HG03558 (cell line): ENCODE results near the gene ZNF836.

ENCODE experiments used
- ATAC-seq: cut with Tn5 transposase; IDR thresholded peaks from one replicate; pipeline ENCODE4 v1.9.1; 2021; ENCODE audit warnings: moderate number of reproducible peaks; ENCODE audit not compliant: unreplicated experiment; ENCODE audit errors: extremely low read depth

ZNF836 gene

DNA sequence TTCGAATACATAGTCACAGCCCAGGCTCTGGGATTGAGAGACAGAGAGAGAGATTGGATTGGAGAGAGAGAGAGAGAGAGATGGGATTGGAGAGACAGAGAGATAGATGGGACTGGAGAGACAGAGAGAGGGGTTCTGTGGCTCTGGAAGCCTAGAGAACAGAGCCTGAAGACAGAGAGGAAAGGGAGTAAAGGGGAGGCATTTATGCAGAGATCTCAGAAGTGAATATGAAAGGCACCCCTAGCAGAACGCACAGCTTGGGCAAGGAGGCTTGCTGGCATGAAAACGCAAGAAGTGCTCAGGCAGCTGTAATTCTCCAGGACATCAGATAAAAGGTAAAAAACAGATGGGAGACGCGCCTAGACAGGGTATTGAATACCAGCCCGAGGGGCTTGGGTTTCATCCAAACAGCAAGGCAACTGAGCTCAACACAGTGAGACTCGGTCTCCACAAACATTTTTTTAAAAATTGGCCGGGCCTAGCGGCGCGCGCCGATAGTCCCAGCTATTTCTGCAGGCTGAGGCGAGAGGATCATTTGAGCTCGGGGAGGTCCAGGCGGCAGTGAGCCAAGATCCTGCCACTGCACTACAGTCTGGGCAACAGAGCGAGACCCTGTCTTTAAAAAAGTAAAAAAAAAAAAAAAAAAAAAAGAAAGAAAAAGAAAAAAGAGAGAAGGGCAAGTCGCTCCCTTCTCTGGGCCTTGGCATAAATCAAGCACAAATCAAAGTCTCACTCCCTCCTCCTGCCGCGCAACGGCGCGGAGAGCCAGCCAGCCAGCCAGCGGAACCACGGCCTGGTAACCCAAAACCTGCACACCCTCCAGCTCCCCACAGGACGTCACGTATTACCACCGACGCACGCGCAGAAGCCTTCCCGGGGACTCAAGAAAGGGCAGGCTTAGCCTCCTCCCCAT lies 17.7 kb upstream of the ZNF836 start:
- peak; percentile 9 for ATAC-seq

DNA sequence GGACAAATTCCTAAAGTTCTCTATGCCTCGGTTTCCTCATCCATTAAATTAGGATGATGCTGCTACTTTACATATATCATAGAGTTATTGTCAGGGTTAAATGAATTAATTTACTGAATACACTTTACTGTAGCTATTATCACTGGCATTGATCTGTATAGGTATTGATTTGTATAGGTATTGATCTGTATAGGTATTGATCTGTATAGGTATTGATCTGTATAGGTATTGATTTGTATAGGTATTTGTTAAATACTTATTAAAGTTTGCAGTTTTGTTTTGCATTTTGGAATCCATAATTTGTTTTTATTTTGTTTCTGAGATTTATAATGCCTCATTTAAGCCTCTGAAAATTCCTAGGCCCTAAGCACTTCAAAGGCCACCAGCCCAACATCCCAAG lies 16.0 kb upstream of the ZNF836 start:
- no peak for ATAC-seq

DNA sequence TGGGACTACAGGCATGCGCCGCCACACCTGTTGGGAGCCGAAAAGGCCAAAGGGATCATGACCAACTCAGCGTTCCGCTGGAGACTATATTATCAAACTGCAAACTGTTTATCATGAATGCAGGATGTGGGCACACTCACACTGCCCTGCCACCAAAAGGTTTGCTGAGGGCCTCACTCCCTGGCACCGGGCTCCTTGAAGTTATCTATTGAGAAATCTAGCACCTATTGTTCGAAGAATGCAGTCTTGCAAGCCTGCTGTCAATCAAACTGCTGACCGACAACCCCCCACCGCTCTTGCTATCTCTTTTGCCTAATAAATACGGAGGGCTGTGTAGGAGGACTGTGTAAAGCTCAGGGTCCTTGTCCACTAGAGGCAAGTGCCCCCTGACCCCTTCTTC lies 5.2 kb upstream of the ZNF836 start:
- ATAC-seq: no peak

DNA sequence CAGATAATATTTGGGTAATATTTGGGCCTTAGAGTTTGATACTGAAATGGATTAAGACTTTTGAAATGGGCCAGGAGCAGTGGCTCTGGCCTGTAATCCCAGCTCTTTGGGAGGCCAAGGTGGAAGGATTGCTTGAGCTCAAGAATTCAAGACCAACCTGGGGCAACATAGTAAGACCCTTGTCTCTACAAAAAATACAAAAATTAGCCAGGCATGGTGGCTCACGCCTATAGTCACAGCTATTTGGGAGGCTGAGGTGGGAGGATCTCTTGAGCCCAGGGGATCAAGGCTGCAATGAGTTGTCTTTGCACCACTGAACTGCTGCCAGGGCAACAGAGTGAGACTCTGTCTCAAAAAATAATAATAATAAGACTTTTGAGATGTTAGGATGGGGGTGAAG lies 926 bp upstream of the ZNF836 start:
- no peak for ATAC-seq

DNA sequence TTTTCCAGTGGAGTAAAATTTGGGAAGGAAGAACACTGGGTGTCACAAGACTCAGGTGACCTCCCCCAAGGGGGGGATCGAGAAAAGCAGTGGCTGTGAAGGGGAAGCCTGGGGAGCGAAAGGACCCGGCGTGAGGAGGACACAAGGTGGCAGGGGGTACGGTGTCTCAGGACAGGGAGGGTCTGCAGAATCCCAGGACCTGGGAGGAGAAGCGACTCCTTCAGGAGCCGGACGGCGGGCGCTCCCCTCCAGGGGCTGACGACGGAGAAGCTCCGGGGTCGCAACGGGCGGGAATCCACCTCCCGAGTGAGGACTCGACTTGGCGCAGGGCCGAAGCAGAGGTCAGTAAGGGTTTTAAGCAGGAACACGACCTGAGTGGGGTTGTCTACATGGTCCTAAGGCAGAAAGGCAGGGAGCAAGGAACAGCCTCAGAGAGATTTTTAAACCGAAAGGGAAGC lies 529 bp downstream of the ZNF836 start:
- ATAC-seq: no peak

DNA sequence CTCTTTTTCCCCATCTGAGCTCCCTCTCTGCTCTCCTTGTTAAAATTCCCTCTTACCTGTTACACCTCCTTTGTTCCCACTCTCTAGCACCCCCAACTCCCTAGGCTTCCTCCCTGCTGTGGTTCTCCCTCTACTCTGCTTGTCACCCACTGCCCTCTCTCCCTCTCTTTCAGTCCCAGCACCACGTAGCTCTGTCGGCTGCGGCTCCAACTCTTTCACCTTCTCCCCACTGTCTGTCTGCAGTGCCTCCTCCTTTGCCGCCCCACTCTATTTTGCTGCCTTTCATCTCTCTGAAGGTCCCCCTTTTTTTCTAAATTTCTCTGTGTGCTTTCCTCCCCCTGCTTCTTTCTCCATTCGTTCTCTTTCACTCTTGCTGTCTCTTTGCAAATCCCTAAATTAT lies 1.1 kb downstream of the ZNF836 start:
- no peak for ATAC-seq

DNA sequence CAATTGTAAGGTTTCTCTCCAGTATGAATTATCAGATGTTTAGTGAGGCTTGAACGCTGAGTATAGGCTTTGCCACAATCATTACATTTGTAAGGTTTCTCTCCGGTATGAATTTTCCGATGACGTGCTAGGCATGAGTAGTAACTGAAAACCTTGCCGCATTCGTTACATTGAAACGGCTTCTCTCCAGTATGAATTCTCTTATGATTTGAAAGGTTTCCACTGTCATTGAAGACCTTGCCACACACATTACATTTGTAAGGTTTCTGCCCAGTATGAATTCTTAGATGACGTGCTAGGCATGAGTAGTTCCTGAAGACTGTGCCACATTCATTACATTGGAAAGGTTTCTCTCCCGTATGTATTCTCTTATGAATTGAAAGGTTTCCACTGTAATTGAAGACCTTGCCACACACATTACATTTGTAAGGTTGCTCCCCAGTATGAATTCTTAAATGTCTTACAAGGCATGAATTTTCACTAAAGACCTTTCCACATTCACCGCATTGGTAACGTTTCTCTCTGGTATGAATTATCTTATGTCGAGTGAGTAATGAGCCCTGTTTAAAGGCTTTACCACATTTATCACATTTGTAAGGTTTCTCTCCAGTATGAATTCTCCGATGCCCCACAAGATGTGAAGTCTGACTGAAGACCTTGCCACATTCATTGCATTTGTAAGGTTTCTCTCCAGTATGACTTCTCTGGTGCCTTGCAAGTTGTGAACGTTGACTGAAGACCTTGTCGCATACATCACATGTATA lies 15.6 kb downstream of the ZNF836 start:
- no peak for ATAC-seq

DNA sequence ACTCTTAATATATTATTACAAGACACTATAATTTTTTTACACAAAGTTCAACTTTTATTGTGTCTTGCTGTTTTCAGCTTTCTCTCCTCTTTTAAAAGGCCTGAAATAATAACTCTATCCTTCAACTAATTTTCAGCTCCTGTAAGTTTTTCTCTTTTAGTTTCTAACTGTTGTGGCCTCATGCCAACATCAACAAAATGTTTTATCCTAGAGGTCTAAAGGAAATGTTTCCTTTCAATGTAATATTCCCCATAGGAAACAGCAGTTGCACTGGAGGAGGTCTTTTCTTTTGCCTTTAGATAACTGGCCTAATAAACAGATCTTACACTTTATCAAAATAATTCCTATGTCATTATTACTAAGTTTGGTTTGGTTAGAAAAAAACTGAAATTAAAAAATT lies 23.2 kb downstream of the ZNF836 start:
- no peak for ATAC-seq

DNA sequence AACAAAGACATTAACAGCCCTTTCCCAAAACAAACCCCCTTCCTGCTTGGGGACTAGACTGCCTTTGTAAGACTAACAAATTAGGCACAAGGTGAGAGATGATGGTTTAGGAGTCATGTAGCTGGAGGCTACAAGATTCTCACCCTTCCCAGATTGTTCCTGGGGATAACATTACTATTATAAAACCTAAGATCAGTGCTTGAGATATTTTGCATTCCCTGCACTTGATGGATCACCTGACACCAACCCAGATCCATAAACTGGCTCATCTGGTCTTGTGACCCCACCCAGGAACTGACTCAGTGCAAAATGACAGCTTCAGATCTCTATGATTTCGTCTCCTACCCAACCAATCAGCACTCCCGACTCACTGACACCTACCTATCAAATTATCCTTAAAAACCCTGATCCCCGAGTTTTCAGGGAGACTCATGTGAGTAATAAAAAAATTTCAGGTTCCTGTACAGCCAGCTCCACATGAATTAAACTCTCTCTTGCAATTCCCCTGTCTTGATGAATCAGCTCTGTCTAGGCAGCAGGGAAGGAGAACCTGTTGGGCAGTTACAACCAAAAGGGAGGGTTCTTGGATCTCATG lies 29.3 kb downstream of the ZNF836 start:
- no peak for ATAC-seq

DNA sequence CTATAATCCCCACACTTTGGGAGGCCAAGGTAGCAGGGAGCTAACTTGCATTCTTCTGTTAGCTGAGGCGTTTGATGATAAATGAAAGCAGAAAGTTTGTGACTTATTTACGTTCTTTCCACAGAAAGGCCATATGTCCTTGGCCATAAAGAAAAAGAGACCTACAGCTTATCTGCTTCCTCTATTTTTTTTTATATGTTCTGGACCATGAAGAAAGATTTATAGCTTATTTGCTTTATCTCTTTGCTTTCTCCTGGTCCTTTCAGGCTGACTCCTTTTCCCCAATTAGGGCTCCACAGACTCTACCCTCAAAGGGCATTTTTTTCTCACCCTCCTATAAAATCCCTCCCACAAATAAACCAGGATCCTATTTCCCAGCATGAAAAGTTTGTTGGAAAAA lies 30.2 kb downstream of the ZNF836 start:
- ATAC-seq: no peak

DNA sequence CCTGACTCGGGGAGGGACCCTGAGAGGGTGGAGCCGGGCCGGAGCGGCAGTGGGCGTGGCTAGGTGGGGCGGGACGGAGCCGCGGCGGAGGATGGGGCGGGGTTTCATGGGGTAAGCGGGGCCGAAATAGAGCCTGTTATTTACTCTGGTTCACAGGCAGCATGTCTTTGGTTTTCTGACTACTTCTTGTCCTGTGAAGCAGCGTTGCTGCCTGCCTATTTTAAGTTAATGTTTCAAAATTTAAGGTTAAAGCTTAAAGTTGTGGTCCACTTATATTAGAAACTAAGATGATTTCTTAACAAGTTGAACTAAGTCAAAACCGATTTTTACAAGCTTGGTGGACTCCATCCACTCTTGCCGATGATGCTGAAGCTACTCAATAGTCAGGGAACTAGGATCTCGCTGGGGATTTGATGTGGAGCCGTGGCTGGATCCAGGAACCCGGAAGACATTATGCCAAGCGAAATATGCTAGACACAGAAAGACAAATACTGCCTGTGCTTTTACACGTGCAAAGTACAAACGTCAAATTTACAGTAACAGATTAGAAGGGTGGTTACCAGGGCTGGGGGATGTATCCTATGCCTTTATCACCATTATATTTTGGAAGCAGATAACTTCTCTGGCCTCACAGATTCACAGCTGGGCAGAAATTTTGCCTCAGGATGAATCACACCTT lies 31.2 kb downstream of the ZNF836 start:
- ATAC-seq: peak; percentile 80

DNA sequence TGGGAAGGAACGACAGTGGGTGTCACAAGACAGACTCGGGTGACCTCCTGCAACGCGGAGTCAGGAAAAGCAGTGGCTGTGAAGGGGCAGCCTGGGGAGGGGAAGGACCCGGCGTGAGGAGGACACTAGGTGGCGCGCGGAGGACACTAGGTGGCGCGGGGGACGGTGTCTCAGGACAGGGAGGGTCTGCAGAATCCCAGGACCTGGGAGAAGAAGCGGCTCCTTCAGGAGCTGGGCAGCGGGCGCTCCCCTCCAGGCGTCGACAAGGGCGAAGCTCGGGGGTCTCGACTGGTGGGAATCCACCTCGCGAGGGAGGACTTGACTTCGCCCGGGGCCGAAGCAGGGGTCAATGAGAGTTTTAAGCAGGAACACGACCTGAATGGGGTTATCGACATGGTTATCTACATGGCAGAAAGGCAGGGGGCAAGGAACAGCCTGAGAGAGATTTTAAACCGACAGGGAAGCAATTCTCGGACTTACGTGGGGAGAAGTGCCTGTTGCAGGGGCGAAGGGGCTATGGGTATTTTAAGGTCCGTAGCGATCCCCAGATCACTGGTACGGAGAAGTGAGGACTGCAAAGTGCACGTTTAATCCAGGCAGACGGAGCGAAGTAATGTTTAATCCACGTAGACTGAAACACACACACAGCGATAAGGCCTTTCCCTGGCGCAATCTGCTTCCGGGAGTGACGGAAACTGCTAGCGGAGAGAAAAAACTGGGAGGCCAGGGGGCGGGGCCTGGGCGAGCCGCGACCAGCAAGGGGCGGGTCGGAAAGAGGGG lies 32.0 kb downstream of the ZNF836 start, which contains the start of gene ZNF616:
Gene ZNF616 (minus strand): TSS at position 687 of the 780 bp plus-strand sequence. CDS start 9,426 bp downstream, outside the sequence.
- ATAC-seq: no peak

DNA sequence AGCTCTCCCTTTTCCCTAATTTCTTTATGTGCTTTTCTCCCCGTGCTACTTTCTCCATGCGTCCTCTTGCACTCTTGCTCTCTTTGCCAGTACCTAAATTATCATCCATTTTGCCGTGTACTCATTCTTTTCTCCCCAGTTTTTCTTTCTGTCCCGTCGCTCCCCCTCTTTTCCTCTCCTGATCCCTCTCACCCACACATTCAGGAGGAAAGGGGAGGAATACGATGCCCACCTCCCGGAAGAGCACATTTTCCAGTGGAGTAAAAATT lies 32.5 kb downstream of the ZNF836 start:
- ATAC-seq: no peak

DNA sequence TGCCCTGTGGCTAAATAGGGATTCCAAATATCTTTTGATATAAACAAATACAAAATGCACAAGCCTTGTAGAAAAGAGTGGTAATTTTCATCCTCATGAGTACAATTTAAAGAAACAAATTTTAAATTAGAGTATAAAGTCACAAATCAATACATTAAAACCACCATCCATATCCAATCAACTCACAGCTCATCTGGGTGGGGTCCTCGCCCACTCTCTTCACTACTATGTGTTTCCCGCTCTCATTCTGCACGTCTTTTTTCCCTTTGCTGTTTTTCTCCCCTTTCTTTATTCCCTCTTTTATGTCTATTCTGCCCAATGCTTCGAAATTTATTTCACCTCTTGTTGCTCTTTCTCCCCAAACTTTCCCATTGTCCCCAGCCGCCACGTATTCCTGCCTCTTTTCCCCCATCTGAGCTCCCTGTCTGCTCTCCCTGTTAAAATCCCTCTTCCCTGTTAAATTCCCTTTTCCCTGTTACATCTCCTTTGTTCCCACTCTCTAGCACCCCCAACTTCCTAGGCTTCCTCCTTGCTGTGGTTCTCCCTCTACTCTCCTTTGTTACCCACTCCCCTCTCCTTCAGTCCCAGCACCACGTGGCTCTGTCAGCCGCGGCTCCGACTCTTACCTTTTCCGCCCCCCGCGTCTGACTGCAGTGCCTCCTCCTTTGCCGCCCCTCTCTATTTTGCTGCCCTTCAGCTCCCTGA lies 33.0 kb downstream of the ZNF836 start:
- no peak for ATAC-seq

DNA sequence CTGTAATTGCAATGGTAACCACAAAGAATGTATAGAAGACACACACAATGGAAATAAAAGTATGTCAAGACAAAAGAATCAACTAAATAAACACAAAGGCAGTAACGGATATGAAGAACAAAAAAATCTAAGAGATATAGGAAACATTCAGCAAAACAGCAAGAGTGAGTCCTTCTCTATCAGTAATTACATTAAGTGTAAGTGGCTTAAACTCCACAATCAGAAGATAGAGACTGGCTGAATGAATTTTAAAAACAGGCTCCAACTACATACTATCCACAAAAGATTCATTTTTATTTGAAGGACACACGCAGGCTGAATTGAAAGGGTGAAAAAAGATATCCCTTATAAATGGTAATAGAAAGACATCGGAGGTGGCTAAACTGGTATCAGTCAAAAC lies 51.1 kb downstream of the ZNF836 start:
- ATAC-seq: no peak

DNA sequence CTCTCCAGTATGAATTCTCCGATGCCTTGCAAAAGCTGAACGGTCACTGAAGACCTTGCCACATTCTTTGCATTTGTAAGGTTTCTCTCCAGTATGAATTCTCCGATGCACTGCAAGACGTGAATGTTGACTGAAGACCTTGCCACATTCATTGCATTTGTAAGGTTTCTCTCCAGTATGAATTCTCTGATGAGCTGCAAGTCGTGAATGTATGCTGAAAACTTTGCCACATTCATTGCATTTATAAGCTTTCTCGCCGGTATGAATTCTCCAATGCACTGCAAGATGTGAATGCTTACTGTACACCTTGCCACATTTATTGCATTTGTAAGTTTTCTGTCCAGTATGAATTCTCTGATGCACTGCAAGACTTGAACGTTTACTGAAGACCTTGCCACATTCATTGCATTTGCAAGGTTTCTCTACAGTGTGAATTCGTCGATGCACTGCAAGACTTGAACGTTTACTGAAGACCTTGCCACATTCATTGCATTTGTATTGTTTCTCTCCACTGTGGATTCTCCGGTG lies 55.8 kb downstream of the ZNF836 start:
- no peak for ATAC-seq

DNA sequence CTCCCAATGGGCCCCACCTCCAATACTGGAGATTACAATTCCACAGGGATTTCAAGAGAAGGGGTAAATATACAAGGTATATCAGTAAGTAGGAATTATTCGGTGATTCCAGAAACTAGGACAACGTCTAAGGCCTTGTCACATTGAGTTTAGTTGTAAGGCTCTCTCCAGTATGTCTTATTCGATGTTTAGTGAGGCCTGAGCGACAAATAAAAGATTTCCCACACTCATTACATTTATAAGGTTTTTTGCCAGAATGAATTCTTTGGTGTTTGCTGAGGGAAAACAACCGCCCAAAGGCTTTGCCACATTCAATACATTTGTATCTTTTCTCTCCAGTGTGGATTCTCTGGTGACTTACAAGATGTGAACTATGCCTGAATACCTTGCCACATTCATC lies 56.7 kb downstream of the ZNF836 start:
- no peak for ATAC-seq

DNA sequence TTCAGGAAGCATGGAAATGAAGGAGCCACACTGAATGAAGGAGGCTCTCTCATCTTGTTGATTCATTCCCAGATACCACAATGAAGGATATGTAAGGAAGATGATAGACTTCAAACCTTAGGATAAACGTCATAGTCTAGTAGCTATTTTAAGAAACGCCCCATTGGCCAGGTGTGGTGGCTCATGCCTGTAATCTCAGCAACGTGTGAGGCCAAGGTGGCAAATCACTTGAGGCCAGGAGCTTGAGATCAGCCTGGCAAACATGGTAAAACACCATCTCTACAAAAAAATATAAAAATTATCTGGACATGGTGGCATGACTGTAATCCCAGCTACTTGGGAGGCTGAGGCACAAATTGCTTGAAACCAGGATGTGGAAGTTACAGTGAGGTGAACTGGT lies 58.8 kb downstream of the ZNF836 start:
- ATAC-seq: no peak

DNA sequence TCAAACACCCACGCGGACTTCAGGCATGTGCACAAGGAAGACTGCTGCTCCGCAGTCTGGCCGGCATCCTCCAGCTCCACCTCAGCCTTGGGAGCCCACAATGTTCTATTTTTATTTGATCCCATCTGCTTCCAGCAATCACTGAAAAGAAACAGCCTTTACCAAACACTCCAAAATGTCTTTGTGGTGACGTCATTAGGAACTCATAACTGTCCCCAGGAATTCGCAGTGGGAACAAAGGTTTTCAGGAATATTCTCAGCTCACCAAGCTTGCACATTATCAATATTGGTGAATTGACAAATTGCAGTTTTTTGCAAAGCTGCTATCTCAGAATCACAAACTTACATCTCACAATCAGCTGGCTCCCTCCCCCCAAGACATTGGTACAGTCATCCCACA lies 60.6 kb downstream of the ZNF836 start:
- ATAC-seq: no peak
